Stimulated activated CD8-positive, alpha-beta memory T cell treated with anti-CD3 and anti-CD28 coated beads, Interleukin-15, amount 100 ng/mL, for 24 hours (primary cell): ENCODE results near the gene BOC.
"Not testable (repeated sequence)": the region's sequence is repeated elsewhere in the genome, so short reads cannot be mapped to it uniquely, and the experiment has no call there.

Source experiments
- DNase-seq: peaks from one replicate; pipeline ENCODE4 v3.0.0-alpha.2; 2020; ENCODE audit warnings: low read depth

BOC gene, protein sequence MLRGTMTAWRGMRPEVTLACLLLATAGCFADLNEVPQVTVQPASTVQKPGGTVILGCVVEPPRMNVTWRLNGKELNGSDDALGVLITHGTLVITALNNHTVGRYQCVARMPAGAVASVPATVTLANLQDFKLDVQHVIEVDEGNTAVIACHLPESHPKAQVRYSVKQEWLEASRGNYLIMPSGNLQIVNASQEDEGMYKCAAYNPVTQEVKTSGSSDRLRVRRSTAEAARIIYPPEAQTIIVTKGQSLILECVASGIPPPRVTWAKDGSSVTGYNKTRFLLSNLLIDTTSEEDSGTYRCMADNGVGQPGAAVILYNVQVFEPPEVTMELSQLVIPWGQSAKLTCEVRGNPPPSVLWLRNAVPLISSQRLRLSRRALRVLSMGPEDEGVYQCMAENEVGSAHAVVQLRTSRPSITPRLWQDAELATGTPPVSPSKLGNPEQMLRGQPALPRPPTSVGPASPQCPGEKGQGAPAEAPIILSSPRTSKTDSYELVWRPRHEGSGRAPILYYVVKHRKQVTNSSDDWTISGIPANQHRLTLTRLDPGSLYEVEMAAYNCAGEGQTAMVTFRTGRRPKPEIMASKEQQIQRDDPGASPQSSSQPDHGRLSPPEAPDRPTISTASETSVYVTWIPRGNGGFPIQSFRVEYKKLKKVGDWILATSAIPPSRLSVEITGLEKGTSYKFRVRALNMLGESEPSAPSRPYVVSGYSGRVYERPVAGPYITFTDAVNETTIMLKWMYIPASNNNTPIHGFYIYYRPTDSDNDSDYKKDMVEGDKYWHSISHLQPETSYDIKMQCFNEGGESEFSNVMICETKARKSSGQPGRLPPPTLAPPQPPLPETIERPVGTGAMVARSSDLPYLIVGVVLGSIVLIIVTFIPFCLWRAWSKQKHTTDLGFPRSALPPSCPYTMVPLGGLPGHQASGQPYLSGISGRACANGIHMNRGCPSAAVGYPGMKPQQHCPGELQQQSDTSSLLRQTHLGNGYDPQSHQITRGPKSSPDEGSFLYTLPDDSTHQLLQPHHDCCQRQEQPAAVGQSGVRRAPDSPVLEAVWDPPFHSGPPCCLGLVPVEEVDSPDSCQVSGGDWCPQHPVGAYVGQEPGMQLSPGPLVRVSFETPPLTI

DNA sequence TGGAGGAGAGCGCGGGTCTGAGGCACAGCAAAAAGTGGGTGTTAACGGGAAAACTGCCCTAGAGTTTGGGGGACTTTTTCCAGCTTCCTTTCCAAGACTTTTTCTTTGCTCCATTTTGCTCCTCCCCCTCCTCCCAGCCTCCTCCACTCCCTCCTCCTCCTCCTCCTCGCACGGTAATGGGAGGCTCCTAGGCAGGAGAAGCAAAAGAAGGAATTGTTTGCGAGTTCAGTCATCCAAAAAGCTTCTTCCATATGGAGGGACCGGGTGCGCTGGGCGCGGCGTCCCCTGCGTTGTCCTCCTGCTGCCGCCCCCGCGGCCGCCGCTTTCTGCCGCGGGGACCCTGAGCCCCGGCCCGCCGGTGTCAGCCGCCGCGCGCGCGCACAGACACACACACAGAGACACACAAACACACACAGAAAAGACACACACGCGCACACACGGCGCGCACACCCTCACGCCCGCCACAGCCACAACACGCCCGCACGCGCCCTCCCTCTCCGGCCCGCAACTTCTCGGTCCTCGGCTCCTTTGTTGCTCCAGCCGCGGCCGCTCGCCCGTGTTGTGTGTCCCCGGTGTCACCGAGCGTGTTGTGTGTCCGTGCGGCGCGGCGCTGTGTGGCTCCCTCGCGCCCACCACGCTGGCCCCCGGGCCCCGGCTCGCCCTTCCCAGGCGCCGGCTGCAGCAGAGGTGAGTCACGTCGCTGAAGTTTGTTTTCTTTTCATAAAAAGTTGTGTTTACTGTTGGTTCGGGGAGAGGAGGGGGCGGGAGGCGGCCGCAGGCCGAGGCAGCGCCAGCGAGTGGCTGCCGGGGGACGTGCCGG lies at the start of gene BOC:
Gene BOC, plus strand, starts transcription at position 228 of the 820 bp plus-strand sequence. CDS start 38,246 bp downstream, outside the sequence.
- no peak for DNase-seq

DNA sequence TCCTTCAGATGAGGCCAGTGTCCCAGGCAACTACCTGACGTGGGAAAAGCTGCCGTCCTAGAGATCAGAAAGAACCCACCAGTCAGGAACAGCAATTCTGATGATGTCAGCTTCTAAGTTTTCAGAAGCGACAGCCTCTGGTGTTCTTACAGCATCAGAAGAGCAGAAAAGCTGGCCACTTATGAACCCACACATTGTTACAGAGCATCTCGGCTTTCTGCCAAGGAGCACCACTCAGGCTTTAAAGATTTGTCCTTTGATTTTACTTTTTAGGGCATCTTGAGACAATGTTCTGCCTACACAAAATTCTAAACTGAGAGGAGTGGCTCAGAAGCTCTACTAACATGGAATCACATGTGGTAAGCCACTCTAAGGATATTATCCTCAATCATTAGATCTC lies 49.7 kb upstream of the BOC start:
- no peak for DNase-seq

DNA sequence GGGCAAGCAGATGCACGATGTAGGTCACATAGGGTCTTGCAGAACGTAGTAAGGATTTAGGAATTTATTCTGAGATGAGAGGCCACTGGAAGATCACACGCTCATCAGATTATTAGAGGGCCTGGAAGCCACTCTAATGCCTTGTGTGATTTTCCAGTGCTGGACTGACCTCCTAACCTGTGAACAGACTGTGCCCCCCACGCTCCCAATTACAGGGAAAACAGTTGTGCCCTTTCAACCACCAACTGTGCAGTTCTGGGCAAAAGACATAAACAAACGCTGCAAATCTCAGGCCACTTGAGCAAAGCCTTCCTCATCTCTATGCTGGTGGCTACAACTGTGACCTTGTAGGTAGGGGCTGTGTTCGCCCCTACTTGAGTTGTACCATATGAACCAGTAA lies 48.2 kb upstream of the BOC start:
- DNase-seq: no peak

DNA sequence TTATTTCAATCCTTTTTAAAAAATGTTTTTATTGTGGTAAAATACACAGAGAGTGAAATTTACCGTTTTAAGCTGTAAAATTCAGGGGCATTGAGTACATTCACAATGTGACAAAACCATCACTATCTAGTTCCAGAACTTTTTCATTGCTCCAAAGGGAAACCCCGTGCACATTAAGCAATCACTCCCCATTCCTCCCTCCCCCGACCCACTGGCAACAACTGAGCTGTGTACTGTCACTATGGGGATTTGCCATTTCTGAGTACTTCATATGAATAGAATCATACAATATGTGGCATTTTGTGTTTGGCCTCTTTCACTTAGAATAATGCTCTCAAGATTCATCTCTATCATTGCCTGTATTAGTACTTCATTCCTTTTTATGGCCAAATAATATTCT lies 45.5 kb upstream of the BOC start:
- no peak for DNase-seq

DNA sequence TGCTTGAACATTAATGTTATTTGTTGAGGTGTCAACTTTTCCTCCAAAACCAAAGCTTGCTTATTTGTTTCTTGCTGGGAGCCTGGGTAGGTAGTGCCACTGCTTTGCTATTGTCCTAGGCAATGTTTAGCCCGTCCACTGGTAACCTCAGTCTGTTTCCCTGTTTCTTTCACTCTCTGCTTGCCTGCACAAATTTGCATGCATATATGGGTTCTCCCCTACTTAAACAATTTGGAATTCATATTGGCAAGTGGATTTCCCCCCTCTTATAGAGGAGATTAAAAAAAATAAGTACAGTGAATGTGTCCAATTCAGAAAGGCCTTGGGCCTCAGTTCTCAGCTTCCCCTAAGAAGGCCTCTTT lies 45.0 kb upstream of the BOC start:
- no peak for DNase-seq

DNA sequence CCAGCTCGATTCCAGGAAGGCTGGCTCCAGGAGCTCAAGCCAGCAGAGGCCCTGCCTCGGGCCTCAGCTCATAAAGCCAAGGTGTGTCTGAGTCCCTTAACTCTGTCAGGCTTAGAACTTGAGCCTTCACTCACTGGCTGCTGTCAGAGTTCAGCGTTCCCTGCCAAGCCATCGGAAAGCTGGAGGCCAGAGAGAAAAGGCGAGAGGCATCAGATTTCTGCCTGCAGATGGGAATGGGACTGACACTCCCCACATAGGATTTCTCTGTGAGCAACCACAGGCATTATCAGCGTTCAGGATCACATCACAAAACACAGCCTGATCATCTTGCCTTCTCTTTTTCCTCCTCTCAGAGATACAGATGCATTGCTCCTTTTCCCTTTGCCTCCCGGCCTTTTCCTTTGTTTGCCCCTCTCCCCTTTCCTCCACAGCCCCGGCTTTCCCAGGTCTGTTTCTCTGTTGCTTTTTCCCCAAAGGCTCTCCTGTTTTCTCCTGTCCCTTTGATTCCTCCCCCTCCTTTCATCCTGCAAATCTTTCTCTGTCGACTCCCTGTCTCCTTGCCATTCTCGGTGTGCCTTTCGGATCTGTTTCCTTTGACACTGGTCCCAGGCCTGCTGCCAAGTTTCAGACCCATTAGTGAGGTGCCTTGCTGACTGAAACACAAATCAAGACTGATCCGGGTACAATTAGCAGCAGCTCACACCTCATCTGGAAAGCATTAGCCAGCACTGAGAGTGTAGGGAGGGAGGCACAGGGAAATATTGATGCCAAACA lies 44.5 kb upstream of the BOC start:
- no peak for DNase-seq

DNA sequence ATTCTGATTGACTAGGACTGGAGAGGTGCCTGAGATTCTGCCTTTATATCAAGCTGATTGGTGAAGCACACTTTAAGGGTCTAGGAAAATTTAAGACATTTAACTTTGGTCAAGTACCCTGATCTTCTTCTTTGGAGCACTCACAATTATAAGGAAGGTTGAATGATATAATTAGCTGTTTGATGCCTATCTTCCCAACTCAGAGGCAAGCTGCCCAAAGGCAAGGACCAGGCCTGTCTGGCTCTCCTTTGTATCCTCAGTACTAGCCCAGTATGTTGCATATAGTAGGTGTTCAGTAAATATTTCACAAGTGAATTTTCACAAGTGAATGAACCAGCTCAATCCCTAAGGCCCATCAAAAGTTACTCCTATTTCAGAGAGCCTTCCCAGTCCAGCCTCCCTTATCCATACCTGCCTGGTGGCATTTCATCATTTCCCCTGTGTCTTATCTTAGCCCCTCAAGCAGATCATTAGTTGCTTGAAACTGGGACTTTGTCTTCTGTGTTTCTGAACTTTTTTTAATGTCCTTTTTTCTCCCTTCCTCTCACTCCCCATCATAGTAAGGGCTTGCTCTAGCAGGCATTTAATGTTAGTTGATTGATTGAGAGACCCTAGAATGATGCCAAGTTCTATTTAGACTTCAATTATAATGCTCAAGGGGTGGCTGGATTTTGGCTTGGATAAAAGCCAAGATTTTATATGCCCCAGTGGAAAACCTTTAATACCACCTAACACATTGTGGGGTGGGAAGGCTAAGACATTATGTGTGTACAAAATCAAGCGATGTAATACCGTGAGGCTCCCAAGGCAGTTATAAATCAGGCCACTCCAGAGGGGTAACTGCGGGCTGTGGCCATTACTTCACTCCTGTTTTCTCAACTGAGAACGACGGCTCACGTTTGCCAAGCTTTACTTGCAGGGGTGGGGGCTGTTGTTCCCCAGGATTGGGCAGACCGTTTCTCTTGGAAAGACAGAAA lies 43.2 kb upstream of the BOC start:
- no peak for DNase-seq

DNA sequence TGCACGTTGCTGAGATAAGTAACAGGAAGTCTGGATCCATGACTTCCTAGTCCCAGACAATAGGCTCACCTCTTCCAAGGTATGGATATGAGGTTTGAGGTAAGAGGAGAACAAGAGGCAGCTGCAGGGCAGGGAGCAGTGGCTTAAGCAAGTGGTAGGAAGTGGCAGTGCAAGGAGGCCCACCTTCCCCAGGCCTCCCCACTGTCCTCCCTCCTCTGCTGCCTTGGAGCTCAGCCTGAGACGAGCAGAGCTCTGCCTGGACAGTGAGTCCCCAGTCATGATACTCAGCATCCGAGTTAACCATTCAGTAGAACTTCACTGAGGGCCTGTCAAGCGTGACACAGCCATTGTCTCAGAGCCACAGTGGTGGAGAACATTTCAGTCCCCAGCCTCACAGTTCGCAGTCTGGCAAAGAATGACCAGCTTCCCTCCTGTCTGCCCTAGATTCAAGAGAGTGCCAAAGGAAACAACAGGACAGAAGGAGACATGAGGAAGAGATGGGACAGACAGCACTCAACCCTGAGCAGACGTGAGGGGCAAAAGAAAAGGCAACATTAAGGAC lies 41.4 kb upstream of the BOC start:
- DNase-seq: no peak

DNA sequence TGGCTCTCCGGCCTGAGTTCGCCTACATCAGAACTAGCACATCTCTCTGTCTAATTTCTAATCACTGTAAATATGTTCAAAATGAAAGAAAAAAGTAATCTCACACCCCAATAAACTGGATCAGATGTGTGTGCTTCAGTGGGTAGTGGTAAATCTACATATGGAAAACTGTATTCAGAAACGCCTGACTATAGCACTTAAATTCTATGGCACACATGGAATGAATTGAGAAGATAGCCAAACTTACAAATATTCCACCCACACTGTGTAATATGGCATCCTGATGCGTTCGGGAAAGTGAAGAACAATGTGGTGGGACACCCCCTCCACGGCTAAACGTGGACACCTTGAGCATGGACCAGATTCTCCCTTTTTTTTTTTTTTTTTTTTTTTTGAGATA lies 40.6 kb upstream of the BOC start:
- DNase-seq: no peak

DNA sequence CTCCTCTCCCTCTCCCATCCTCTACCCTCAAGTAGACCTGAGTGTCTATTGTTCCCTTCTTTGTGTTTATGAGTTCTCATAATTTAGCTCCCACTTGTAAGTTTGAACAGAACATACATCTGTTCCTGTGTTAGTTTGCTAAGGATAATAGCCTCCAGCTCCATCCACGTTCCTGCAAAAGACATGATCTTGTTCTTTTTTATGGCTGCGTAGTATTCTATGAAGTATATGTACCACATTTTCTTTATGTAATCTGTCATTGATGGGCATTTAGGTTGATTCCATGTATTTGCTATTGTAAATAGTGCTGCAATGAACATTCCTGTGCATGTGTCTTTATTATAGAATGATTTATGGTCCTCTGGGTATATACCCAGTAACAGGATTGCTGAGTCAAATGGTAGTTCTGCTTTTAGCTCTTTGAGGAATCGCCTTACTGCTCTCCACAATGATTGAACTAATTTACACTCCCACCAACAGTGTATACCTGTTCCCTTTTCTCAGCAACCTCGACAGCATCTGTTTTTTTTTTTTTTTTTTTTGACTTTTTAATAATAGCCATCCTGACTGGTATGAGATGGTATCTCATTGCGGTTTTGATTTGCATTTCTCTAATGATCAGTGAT lies 39.6 kb upstream of the BOC start:
- not testable (repeated sequence) for DNase-seq

DNA sequence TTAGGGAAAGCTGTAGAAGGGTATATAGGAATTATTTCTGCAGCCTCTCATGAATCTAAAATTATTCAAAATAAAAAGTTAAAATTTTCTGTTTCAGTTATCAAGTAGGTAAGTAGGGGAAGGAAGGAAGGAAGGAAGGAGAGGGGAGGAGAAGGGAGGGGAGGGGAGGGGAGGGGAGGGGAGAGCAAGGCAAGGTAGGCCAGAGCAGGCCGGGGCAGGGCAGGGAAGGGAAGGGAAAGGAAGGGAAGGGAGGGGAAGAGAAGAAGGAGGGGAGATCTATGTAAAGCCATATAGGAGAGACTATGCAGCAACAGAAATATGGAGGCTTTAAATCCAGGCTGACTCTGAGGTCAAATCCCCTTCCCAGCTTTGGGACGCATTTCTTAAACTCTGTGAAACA lies 38.3 kb upstream of the BOC start:
- no peak for DNase-seq

DNA sequence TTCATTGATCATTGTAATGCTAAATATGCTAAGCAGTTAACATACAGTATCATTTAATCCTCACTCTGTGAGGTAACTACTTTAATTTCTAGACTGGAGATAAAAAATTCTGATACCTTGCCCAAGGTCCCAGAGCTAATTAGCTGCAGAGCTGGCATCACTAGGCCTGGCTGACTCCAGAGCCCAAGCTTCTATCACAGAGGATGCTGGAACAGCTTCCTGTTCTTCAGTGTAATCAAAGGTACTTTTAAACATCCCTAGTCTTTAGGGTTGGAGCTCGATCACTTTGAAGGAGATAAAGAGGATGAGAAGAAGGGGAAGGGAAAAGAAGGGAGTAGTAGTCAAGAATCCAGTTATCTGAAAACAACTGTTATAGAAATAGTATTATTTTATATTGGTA lies 37.1 kb upstream of the BOC start:
- no peak for DNase-seq

DNA sequence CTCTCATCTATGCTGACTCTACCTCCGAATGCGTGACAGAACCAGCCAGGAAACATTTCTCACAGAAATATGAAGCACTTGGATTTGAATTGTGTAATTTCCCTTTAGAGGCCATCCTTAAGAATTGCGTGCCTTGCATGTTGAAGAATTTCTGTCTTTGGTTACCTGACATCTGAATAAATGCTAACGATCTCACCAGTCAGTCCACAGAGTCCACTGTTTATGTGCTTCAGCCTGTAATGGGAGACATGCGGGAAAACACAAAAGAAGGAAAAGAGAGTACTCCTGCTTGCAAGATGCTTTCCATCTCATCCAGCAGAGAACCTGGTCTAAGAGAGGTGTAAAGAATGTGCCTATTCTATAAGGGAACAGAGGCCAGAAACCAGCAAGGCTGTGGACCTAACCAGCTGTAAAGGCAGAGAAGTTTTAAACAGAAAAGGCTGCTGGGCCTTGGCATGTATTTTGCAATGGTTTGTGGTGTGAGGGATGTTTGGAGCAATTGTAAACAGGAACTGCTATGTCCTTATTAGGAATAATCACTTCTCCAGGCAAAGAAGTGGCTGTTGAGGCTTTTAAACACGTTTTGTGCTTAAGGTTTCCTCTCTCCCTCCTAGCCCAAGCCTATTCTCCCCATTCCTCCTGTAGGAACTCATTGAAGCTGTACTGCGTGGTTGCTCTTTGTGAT lies 36.4 kb upstream of the BOC start:
- DNase-seq: no peak

DNA sequence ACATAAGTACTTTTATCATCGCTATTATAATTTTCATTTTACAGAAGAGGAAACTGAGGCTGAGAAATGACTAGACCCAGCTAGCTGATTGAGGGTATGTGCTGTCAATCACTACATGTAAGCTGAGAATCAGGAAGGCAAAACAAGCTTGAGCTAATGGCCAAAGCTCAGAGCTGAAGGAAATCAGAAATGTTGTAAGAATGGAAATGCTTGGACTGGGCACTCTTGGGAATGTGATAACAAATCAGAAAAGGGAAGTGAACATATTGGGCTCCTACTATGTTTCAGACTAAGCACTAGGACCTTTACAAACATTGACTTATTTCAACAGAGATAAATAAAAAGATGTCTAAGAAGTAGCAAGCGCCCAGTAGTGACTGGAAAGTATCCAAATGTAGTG lies 33.8 kb upstream of the BOC start:
- no peak for DNase-seq

DNA sequence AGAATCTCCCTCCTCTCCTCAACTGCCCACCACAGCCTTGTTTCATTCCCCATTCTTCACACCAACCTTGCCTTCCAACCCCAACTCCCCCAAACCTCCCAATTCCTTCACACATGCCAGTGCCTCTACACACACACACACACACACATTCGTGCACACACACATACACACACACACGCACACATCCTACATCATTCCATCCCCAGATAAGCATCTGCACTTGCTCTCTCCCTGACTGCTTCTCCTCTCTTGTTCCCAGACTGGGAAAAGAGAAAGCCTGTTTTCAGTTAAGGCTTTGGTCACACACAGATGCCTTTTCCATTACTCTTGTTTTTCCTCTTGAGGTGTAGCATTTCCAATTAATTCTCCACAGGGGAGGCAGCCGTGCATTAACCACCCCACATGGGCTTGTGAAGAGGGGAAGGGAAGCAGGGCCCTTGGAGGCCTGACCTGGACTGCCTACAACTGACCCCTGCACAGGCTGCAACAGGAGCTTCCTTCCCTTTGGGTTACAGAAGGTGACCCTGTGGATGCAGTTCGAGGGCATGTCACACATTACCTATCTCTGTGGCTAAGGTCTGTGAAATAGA lies 32.0 kb upstream of the BOC start:
- no peak for DNase-seq

DNA sequence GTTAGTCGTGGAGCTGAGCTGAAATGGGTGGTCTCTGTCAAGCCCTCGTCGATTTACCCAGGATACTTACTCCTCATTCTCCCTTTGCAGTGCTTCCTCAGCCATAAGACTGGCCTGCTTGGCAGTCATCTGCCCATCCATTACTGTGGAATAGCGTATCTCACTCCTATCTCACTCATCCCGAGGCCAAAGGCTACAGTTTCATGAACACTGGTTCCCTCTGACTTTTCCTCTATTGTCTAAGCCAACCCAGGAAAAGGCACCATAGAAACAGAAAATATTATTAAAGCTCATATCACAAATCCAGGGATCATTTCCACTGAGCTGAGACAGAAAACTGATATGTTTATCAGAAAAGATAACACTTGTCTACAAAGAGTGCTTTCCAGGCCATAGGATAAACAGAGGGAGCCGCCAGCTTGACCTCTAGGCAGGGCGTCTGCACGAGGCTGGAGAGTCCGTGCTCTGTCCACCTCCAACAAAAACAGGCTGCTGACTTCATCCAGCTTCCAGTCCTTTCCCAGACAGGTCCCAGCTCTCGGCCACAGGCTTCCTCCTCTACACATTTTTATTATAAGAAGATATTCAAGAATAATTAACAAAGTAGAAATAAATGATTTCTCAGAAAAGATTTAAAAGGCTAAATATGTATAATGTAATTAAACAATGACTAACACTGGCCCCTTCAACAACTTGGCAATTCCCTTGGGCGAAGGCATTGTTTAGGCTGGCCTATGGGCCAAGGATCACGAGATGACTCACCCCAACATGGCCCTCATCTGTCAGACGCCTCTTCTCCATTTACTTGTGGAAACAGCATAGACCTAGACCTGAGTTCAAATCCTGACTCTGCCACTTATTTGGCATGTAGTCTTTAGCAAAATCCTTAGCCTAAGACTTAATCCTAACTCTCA lies 27.4 kb upstream of the BOC start:
- DNase-seq: no peak

DNA sequence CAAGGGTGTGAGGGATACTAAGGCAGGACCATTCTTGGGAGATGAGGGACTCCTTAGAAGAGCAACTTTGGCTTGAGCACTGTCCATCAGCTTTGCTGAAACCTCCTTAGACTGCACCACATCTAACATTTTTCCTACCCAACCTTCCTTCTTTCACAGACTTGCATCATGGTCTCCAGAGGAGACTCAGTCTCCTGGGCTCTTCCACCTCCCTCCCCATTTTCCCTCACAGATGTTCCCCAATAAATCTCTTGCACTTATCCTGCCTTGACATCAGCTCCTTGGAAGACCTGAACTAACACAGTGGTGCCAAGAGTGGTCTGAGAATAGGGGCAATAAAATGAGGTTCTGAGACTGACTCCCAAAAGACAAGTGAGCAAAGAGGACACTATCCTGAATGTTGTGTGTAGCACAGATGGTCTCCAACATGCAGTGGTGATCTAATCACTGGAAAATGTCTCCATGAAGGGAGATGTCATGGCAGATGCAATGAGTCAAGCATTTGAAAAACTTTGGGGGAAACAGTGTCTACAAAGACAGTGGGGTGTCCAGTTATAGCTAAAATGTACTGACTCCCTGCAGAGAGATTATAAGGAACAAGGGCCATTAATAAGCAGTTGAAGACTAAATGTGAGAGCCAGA lies 26.0 kb upstream of the BOC start:
- no peak for DNase-seq
